K562 (cell line): ENCODE results near the gene RNGTT. TPM values are rescaled to one million over a fixed set of nuclear protein-coding genes. Genes with fewer than 3 reads are reported as not detected.

Experiments used
- ATAC-seq: fragments of 200-7000 bp; cut with Tn5 transposase; 3 replicates; pipeline ENCODE4 v1.9.1; 2020; ENCODE audit warnings: moderate library complexity
- BruUV-seq: library from RNA; stranded (reverse); fragments of 400-500 nt; replicated peaks from 2 replicates; lab custom pipeline; 2021; lab: Mats Ljungman, UMichigan
- CTCF ChIA-PET: fragments of 300-600 bp; formaldehyde crosslinking; extraction: SDS; loops from one replicate; lab custom pipeline; 2021; ENCODE audit warnings: low intra/inter-chr PET ratio; lab: Yijun Ruan, JAX
- POLR2A ChIA-PET: fragments of 300-600, 350-650 bp; sonication (Branson Sonifier 250); formaldehyde crosslinking; extraction: SDS; loops from one replicate; lab custom pipeline; 2021; ENCODE audit warnings: antibody characterized with exemption, inconsistent platforms; lab: Yijun Ruan, JAX
- DNase-seq, 4 experiments: peaks; one replicate each; pipeline versions ENCODE4 v3.0.0 to v3.0.0-alpha.2; 2011 to 2018; ENCODE audit warnings: low spot score in 3 of 4, mixed read lengths in 3 of 4; ENCODE audit errors: extremely low read depth in 1 of 4
- FAIRE-seq: peaks from 2 replicates; lab custom pipeline; 2011; peaks lifted over from hg19 to GRCh38; lab: Jason Lieb, UNC
- H2AFZ ChIP-seq: 2 replicates; pipeline ENCODE4 v1.6.0; 2011; ENCODE audit warnings: low read depth, low read length, control low read depth, inconsistent platforms
- H3K27ac ChIP-seq: fragments of 200-600 bp; 3 replicates; pipeline ENCODE4 v1.8.0; 2011; ENCODE audit warnings: low read depth, mild to moderate bottlenecking, control low read depth, inconsistent platforms, low read length, moderate library complexity, mixed read lengths; ENCODE audit errors: extremely low read depth
- H3K27me3 ChIP-seq, 2 experiments: fragments of 300-600 bp in 1 of 2; 2 replicates in 1 of 2; 3 replicates in 1 of 2; pipeline versions ENCODE4 v1.6.0 to v1.8.0; 2011; ENCODE audit warnings: inconsistent platforms in 2 of 2, low read length in 2 of 2, mild to moderate bottlenecking in 1 of 2, mixed read lengths in 1 of 2, moderate library complexity in 1 of 2; ENCODE audit not compliant: control insufficient read depth in 2 of 2, insufficient read depth in 2 of 2
- H3K36me3 ChIP-seq: fragments of 300-600 bp; 3 replicates; pipeline ENCODE4 v1.8.0; 2011; ENCODE audit warnings: mild to moderate bottlenecking, low read length, inconsistent platforms; ENCODE audit not compliant: control insufficient read depth, insufficient read depth
- H3K4me1 ChIP-seq, 2 experiments: fragments of 200-600 bp in 1 of 2; replicated peaks in 1 of 2; 2 replicates in 1 of 2; 3 replicates in 1 of 2; pipeline versions ENCODE4 v1.5.1 to v1.8.0; 2011; ENCODE audit warnings: inconsistent platforms in 2 of 2, low read length in 2 of 2, mild to moderate bottlenecking in 1 of 2, mixed read lengths in 1 of 2, moderate library complexity in 1 of 2; ENCODE audit not compliant: control insufficient read depth in 2 of 2, insufficient read depth in 2 of 2
- H3K4me2 ChIP-seq: 2 replicates; pipeline ENCODE4 v1.6.1; 2011; ENCODE audit warnings: low read length, control low read depth, inconsistent platforms, mixed read lengths; ENCODE audit not compliant: insufficient read depth
- H3K4me3 ChIP-seq: fragments of 200-600 bp; sonication (generic), shearing (Covaris generic); 2 replicates; pipeline ENCODE4 v1.5.1; 2016; ENCODE audit warnings: control low read depth, inconsistent platforms
- H3K79me2 ChIP-seq: fragments of 200-600 bp; 3 replicates; pipeline ENCODE4 v1.8.0; 2011; ENCODE audit warnings: low read length, inconsistent platforms; ENCODE audit not compliant: control insufficient read depth, insufficient read depth
- H3K9ac ChIP-seq, 2 experiments: 2 replicates each; pipeline versions ENCODE4 v1.6.0 to v1.6.1; 2011; ENCODE audit warnings: low read depth in 2 of 2, low read length in 2 of 2, control low read depth in 1 of 2, inconsistent platforms in 1 of 2, mild to moderate bottlenecking in 1 of 2, mixed read lengths in 1 of 2; ENCODE audit not compliant: insufficient read depth in 1 of 2
- H3K9me1 ChIP-seq: one replicate; pipeline ENCODE4 v1.6.0; 2011; ENCODE audit warnings: inconsistent platforms, mild to moderate bottlenecking, low read length, moderate library complexity; ENCODE audit not compliant: control insufficient read depth, insufficient read depth
- H3K9me3 ChIP-seq: replicated peaks from 2 replicates; pipeline ENCODE4 v1.5.1; 2011; ENCODE audit warnings: low read depth, low read length, inconsistent platforms; ENCODE audit not compliant: control insufficient read depth, insufficient read depth
- H4K20me1 ChIP-seq: replicated peaks from 2 replicates; pipeline ENCODE4 v1.6.1; 2011; ENCODE audit warnings: low read length, inconsistent platforms, mixed read lengths; ENCODE audit not compliant: control insufficient read depth, insufficient read depth
- CBFA2T2 ChIP-seq: fragments of 450-650 bp; conservative IDR thresholded peaks from 2 replicates; pipeline ENCODE4 v1.6.1; 2017; ENCODE audit warnings: mild to moderate bottlenecking
- CBFA2T3 ChIP-seq: fragments of 450-650 bp; IDR thresholded peaks from 2 replicates; pipeline ENCODE4 v1.6.1; 2017
- DPF2 ChIP-seq: fragments of 450-650 bp; IDR thresholded peaks from 2 replicates; pipeline ENCODE4 v1.6.1; 2016
- KLF1 ChIP-seq: fragments of 450-650 bp; IDR thresholded peaks from 2 replicates; pipeline ENCODE4 v1.6.1; 2016; ENCODE audit warnings: missing genetic modification characterization, missing compliant biosample characterization
- MEIS2 ChIP-seq: fragments of 450-650 bp; IDR thresholded peaks from 2 replicates; pipeline ENCODE4 v1.6.1; 2014; ENCODE audit warnings: mild to moderate bottlenecking; ENCODE audit not compliant: partially characterized antibody
- NR2C1 ChIP-seq, 2 experiments: fragments of 450-650 bp; IDR thresholded peaks; 2 replicates each; pipeline ENCODE4 v1.6.1; 2017; ENCODE audit warnings: mild to moderate bottlenecking in 2 of 2, antibody characterized with exemption in 1 of 2, inconsistent platforms in 1 of 2, missing compliant biosample characterization in 1 of 2, missing genetic modification characterization in 1 of 2
- WHSC1 ChIP-seq: IDR thresholded peaks from one replicate; pipeline ENCODE4 v1.6.1; 2012; ENCODE audit warnings: low read length, control low read depth, inconsistent platforms
- ZNF12 ChIP-seq: sonication (generic); formaldehyde crosslinking; IDR thresholded peaks from 2 replicates; pipeline ENCODE4 v1.4.0; 2020; ENCODE audit warnings: mild to moderate bottlenecking, missing genetic modification reagents
- ZNF175 ChIP-seq: fragments of 200-800 bp; sonication (Bioruptor generic); IDR thresholded peaks from 2 replicates; pipeline ENCODE4 v1.6.1; 2016; ENCODE audit warnings: low read depth, mild to moderate bottlenecking, missing genetic modification characterization, missing compliant biosample characterization
- ZNF57 ChIP-seq: fragments of 450-650 bp; formaldehyde crosslinking; IDR thresholded peaks from 2 replicates; pipeline ENCODE4 v1.4.0; 2020; ENCODE audit warnings: mild to moderate bottlenecking, moderate library complexity
- ZNF780A ChIP-seq: fragments of 250-450 bp; sonication (Bioruptor Pico); IDR thresholded peaks from 2 replicates; pipeline ENCODE4 v1.5.0; 2021; ENCODE audit warnings: mild to moderate bottlenecking
- WGBS: fragments of 100-300 bp; shearing (Covaris generic); methylation state at CpG from one replicate; pipeline ENCODE4 v1.1.6; 2016; ENCODE audit warnings: low coverage, mixed read lengths; ENCODE audit not compliant: insufficient coverage; ENCODE audit errors: missing lambda C conversion rate; 5-methylcytosine and 5-hydroxymethylcytosine counted together
- in situ Hi-C: fragments of 300-500 bp; cut with MboI; formaldehyde crosslinking; loops from 4 replicates; pipeline ENCODE4 v1.15.0; 2018; ENCODE audit warnings: inconsistent platforms, mixed read lengths
- intact Hi-C: fragments of 100-400 bp; cut with micrococcal nuclease; formaldehyde crosslinking; loops from 2 replicates; pipeline ENCODE4 v1.14.2; 2022
- polyA plus RNA-seq, 8 experiments: library from polyadenylated mRNA; depleted of rRNA in 4 of 8; stranded (reverse) in 5 of 8; unstranded in 3 of 8; fragments of >200 nt; fragmentation: Nextera tagmentation in 2 of 8; fragmentation: Illumina TruSeq in 1 of 8; extraction: Ambion mirVana in 2 of 8; extraction: Trizol in 1 of 8; gene quantifications; 2 replicates each; pipeline versions ENCODE4 v1.2.1 to v1.2.3, GENCODE V29; 2011 to 2014; ENCODE audit warnings: inconsistent platforms in 1 of 8, missing spikeins in 1 of 8
- total RNA-seq, 7 experiments: library from RNA; depleted of rRNA in 6 of 7; stranded (reverse); fragments of >200 nt in 6 of 7; fragmentation: Illumina TruSeq in 2 of 7; extraction: Trizol in 2 of 7; gene quantifications; 2 replicates each; pipeline versions ENCODE4 v1.2.1 to v1.2.3, GENCODE V29; 2011 to 2021; ENCODE audit warnings: low replicate concordance in 1 of 7
- TF ChIP-seq, protein P1 (sequence below): sonication (generic); IDR thresholded peaks from 2 replicates; pipeline ENCODE4 v1.6.1; 2016
- TF ChIP-seq, protein P2 (sequence below), 2 experiments: IDR thresholded peaks in 1 of 2; conservative IDR thresholded peaks in 1 of 2; 2 replicates each; pipeline ENCODE4 v1.6.1; 2016; ENCODE audit warnings: low read depth in 2 of 2, mild to moderate bottlenecking in 1 of 2, missing compliant biosample characterization in 1 of 2, missing genetic modification characterization in 1 of 2, moderate library complexity in 1 of 2
- TF ChIP-seq, protein P3 (sequence below): fragments of 250-450 bp; sonication (Bioruptor Pico); IDR thresholded peaks from 2 replicates; pipeline ENCODE4 v1.8.0; 2022; ENCODE audit warnings: inconsistent platforms, mild to moderate bottlenecking, moderate library complexity, borderline replicate concordance
- TF ChIP-seq, protein P4 (sequence below): IDR thresholded peaks from 2 replicates; pipeline ENCODE4 v1.6.1; 2012; ENCODE audit warnings: low read depth, low read length, improper control_type of control experiment, borderline replicate concordance

Gene RNGTT
- total and polyA plus RNA-seq, 9 of the 15 experiments (the other 6 are each of a cell fraction or from before 2014, with no cell fraction given) = 6.1 to 31.7 (median 19.5) TPM

DNA sequence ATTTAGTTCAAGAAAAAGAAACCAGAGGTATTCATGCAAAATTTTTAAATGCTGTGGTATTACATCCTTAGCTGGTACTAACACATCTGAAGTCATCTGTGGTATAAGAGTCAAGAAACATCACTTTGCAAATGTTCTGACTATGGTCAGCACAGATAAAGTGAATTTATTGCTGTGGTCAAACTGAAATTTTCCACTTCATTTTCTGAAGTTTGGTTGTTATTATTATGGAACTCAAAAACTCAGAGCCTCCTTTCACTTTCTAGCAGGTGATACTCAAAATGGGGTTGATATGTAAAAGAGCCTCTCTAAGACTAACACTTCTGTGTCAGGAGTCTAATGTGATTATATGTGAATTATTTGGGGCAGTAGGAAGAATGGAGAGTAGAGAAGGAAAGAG lies 257.8 kb downstream of the RNGTT start (continued):
- TF ChIP-seq, protein P1, sequence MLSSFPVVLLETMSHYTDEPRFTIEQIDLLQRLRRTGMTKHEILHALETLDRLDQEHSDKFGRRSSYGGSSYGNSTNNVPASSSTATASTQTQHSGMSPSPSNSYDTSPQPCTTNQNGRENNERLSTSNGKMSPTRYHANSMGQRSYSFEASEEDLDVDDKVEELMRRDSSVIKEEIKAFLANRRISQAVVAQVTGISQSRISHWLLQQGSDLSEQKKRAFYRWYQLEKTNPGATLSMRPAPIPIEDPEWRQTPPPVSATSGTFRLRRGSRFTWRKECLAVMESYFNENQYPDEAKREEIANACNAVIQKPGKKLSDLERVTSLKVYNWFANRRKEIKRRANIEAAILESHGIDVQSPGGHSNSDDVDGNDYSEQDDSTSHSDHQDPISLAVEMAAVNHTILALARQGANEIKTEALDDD = 0 out of 2 replicates have a peak, but pooled peaks have one; percentile 24
- TF ChIP-seq ZNF12 (CRISPR knock-in tag) (no peak), WHSC1 (no peak), ZNF175 (CRISPR knock-in tag) (no peak), NR2C1 (IDR thresholded peaks at IDR 0.05) (no peak), NR2C1 (tag; IDR thresholded peaks at IDR 0.05) (no peak), ZNF780A (CRISPR knock-in tag) (no peak)

DNA sequence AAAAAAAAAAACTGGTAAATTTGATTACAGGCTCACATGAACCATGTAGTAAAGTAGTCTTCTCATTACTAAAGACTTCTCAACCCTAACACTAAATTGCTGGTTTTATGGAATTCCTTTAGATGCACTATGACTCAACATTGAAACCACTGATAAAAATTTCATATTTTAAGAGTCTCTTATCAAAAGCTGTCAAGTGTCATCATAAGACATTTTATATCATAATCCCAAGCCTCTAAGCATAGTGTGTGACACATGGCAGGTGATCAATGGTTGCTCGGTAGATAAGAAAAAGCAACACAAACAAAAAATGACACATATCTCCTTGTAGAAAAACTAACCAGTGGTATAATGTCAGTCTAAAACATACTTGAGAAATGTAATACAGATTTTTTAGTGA lies 258.4 kb downstream of the RNGTT start:
- ATAC-seq (no peak; the same call in 2 of the 3 replicates), FAIRE-seq (peak; percentile 11), DNase-seq (peak; percentile 8 to 30 (median 14))
- CTCF ChIA-PET = no interaction called here
- Histone ChIP-seq H3K4me1 (peaks cover 0 to 13% of the 10 kb centered on the region in 2 experiments; a peak in 4 of 5 replicates), H3K36me3 (no peaks in the 10 kb centered on the region), H3K79me2 (no peaks in the 10 kb centered on the region), H2AFZ (no peak overlapping the region), H3K9me3 (0 out of 2 replicates have a peak, but pooled peaks cover 3% of the 10 kb centered on the region), H3K9me1 (no peaks in the 10 kb centered on the region), H3K27ac (peak overlapping the region; percentile 62; the same call in 1 of the 3 replicates), H4K20me1 (no peaks in the 10 kb centered on the region), H3K4me3 (no peak overlapping the region), H3K4me2 (no peak overlapping the region; the same call in 1 of the 2 replicates), H3K9ac (no peak overlapping the region), H3K27me3 (no peaks in the 10 kb centered on the region)
- no TSS peak for BruUV-seq
- intact Hi-C loops = no loop called here
- 0% methylated on average over 1 of the region's 1 CpG for WGBS
- in situ Hi-C loops = no loop called here
- POLR2A ChIA-PET = no interaction called here
- TF ChIP-seq ZNF57 (CRISPR knock-in tag) (no peak), CBFA2T3 (peak; percentile 50), MEIS2 (peak; percentile 81), DPF2 (peak; percentile 40; the same call in 1 of the 2 replicates), KLF1 (tag) (no peak), CBFA2T2 (0 out of 2 replicates have a peak, but pooled peaks have one; percentile 3)
- TF ChIP-seq, protein P2, sequence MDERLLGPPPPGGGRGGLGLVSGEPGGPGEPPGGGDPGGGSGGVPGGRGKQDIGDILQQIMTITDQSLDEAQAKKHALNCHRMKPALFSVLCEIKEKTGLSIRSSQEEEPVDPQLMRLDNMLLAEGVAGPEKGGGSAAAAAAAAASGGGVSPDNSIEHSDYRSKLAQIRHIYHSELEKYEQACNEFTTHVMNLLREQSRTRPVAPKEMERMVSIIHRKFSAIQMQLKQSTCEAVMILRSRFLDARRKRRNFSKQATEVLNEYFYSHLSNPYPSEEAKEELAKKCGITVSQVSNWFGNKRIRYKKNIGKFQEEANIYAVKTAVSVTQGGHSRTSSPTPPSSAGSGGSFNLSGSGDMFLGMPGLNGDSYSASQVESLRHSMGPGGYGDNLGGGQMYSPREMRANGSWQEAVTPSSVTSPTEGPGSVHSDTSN (CRISPR knock-in tag; IDR thresholded peaks at IDR 0.05; ENCODE audit: low read depth) = no peak
- TF ChIP-seq, protein P2 (tag; conservative IDR thresholded peaks at IDR 0.05; ENCODE audit: low read depth) = peak; percentile 63
- TF ChIP-seq, protein P3, sequence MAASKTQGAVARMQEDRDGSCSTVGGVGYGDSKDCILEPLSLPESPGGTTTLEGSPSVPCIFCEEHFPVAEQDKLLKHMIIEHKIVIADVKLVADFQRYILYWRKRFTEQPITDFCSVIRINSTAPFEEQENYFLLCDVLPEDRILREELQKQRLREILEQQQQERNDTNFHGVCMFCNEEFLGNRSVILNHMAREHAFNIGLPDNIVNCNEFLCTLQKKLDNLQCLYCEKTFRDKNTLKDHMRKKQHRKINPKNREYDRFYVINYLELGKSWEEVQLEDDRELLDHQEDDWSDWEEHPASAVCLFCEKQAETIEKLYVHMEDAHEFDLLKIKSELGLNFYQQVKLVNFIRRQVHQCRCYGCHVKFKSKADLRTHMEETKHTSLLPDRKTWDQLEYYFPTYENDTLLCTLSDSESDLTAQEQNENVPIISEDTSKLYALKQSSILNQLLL = no peak
- TF ChIP-seq, protein P4, sequence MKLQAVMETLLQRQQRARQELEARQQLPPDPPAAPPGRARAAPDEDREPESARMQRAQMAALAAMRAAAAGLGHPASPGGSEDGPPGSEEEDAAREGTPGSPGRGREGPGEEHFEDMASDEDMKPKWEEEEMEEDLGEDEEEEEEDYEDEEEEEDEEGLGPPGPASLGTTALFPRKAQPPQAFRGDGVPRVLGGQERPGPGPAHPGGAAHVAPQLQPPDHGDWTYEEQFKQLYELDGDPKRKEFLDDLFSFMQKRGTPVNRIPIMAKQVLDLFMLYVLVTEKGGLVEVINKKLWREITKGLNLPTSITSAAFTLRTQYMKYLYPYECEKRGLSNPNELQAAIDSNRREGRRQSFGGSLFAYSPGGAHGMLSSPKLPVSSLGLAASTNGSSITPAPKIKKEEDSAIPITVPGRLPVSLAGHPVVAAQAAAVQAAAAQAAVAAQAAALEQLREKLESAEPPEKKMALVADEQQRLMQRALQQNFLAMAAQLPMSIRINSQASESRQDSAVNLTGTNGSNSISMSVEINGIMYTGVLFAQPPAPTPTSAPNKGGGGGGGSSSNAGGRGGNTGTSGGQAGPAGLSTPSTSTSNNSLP = peak; percentile 65; the same call in 1 of the 2 replicates
